Panc1 (cell line): ENCODE results near the gene VWA2.

Source experiments
- CTCF ChIP-seq: fragments of 450-650 bp; IDR thresholded peaks from 2 replicates; pipeline ENCODE4 v1.5.1; 2017; ENCODE audit warnings: mild to moderate bottlenecking
- POLR2AphosphoS5 ChIP-seq: IDR thresholded peaks from 2 replicates; pipeline ENCODE4 v1.6.1; 2012; ENCODE audit warnings: mild to moderate bottlenecking, low read depth, low read length, moderate library complexity
- TCF7L2 ChIP-seq: IDR thresholded peaks from 2 replicates; pipeline ENCODE4 v1.6.1; 2011; ENCODE audit warnings: mild to moderate bottlenecking, low read depth, low read length, inconsistent platforms

- TF ChIP-seq CTCF (no peak), TCF7L2 (no peak), POLR2AphosphoS5 (no peak)
Measured at GRCh38 chr10:114199239-114199638, 39.8 kb upstream of the VWA2 start.
